ENCODE data around the gene SSH2.

The SSH2 gene

GRCh38 chr17:29771546-29771945, 158.5 kb downstream of the SSH2 start:
- no peak for DNase-seq

DNA sequence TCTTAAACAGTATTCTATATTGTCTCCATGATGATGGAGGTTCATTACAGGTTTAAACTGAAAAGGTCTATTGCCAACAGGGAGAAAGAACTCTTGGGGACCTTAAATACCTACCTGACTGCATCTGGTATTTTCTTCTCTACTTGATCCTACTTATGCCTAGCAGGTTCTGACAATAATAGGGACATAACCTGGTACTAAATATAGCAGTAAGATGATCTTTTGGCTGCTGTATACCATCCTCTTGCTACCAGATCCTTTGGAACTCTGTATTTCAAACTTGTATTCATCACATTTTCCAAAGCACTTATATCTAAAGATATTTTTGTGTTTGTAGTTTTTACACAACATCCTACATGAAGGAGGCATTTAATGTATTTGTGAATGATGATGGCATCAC, 160.8 kb downstream of the SSH2 start:
- DNase-seq = no peak

DNA sequence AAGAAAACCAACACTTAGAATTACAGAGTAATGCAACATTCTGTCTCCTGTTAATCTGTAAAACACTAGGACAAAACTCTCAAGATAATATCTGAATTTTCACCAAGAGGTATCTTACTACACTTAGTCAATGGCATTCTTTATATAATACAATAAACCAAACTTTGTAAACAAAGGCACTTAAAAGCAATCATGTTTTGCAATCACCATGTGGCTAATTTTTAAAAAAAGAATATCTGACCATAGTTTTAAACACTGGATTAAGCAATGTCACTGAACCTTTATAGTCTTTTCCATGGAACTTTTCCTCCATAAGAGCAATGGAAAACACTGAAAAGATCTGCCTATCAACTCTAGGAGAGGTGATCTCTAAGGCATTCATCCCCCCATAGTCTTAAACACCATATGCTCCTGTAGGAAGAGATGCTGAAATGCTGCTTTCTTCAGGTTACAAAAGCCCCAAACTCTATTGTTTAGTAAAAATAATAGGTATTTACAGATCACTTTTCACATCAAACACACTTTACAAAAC, 163.2 kb downstream of the SSH2 start:
- no peak for DNase-seq

- DNase-seq = no peak
These were observed 165.3 kb downstream of the SSH2 start for GRCh38 chr17:29764748-29765147.

GRCh38 chr17:29764217-29764616, 165.8 kb downstream of the SSH2 start:
- DNase-seq = no peak

DNA sequence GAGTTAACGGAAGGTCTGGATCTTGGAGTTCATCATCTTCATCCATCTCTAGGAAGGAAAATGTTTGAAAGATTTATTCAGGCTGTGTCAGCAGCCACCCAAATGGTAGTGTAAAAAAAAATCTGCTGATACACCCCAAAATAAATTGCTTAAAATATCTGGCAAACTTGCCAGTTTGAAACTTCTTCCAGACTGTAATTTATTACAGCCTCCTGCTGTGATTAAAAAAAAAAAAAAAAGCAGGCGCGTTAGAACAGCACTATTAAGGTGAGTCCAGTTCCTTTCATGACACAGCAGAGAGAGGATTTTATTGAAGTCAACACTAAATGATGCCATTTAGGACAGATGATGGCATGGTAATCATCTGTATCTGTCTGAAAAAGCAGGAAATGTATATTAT, 166.8 kb downstream of the SSH2 start:
- DNase-seq = no peak

DNA sequence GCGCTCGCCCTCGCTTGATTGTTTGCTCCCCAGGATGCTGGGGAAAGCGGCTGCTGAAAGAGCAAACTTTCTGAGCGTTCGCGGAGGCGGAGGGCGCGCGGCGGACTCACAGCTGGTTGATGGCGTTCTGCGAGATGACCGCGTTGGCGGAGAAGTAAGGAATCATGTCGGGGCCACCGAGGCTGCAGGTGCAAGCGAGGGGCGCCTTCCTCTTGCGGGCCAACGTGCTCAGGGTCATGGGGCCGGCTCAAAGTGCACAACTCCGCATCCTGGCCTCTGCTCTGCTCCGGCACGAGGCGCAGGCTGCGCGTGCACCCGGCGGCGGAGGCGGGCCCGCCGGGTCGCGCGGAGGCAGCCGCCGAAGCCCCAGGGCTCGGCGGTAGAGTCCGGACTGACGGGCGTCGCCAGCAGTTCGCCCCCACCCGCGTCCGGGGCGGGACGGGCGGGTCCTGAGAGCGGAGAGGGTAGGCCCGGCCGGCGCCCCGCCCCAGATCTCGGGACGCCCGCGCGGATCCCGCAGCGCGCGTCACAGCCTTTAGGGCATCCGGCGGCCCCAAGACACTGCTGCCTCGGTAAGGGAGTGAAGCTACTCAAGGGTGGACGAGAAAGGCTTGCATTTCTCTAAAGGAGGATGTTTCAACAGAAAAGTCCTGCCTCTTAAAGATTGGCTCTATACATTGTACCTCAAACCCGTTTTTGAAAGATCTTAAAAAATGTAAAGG, 168.8 kb downstream of the SSH2 start:
- no peak for DNase-seq

GRCh38 chr17:29760279-29761039, 169.6 kb downstream of the SSH2 start:
- no peak for DNase-seq

- no peak for DNase-seq
These were observed 171.8 kb downstream of the SSH2 start for GRCh38 chr17:29758255-29758654.

GRCh38 chr17:29757788-29758187, 172.2 kb downstream of the SSH2 start:
- no peak for DNase-seq

- no peak for DNase-seq
These were observed 176.1 kb downstream of the SSH2 start for GRCh38 chr17:29753845-29754439.

DNA sequence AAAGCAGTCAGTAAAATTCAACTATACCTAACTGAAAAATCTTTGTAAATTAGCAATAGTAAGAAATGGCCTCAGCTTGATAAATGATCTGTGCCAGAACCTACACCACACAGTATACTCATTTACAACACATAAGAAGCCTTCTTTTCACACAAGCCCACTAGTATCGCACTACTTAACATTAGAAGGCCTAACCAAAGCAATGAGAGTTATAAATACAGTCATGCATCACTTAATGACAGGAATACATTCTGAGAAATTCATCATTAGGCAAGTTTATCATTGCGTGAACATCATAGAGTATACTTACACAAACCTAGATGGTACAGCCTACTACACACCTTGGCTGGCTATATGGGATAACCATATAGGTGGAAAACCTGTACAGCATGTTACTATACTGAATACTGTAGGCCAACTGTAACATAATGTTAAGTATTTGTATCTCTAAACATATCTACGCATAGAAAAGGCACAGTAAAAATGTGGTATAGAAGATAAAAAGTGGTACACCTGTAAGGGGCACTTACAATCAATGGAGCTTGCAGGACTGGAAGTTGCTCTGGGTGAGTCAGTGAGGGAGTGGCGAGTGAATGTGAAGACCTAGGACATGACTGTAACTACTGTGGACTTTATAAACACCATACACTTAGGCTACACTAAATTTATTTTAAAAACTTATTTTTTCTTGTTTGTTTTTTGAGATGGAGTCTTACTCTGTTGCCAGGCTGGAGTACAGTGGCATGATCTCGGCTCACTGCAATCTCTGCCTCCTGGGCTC, 180.8 kb downstream of the SSH2 start:
- DNase-seq = no peak

DNA sequence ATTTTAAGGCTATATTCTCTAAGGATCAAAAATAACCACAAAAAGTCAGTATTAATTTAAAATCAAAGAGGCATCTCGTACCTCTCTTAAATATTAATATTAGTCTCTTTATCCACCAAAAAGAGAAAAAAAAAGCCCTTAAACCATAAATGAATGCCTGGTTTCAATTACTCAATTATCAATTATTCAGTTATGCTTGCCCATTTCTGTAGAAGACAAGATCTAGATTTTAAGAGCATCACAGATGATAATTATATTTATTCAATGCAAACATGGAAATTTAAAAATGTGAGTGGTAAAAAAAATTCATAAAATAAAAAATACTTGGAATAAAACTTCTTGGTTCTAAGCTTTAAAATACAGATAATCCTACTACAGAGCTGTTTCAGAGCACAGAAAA, 181.6 kb downstream of the SSH2 start:
- no peak for DNase-seq

DNA sequence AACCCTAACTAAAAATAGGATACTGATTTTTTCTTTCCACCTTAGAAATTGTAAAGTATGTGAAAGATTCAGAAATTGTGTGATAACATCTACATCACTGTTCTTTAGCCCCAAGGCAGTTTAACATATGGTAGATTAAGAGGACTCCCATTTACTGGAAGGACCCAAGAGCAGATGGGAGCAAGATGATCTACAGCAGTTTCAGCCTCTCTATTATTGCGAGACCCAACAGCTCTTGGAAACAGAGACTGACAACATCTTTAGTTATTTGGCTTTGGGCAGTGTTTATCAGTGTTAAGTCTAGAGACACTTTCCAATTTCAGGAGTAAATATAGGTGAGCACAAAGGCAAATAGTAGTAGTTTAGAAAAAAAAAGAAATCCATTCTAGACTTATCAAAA, 182.4 kb downstream of the SSH2 start:
- DNase-seq = no peak

DNA sequence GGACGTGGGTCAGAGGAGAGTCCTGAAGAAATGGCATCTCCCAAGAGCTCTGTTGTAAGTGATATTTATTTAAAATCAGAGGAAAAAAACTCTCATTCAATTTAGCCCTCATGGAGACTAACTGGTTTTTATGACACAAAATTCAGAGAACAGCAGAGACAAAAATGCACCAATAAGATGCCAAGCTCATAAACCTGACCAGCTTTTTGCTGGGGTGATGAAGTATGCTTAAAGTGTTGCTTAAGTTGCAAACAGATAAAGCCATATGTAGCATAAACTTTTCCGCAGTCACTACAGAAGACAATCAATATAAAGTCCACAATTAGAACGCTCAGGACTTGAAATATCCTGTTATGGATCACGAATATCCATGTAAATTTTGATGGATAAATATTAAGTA, 183.4 kb downstream of the SSH2 start:
- DNase-seq = no peak

DNA sequence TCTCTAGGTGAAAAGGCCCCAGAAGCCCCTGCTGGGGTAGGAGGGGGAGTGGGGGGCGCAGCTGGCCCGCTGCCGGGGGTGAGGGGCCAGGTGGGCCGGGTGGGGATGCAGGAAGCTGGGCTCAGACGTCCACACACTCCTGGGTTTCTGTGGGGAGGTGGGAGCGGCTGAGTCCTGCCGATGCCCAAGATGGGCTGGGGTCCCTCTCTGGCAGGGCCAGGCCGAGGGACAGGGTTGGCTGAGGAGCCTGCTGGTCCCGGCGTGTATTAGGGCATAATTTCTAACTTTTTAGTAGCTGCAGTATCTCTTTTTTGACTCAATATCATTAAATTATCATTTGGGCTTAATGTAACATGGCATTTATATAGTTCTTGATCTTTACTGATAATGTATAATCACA, 185.9 kb downstream of the SSH2 start:
- DNase-seq = no peak

DNA sequence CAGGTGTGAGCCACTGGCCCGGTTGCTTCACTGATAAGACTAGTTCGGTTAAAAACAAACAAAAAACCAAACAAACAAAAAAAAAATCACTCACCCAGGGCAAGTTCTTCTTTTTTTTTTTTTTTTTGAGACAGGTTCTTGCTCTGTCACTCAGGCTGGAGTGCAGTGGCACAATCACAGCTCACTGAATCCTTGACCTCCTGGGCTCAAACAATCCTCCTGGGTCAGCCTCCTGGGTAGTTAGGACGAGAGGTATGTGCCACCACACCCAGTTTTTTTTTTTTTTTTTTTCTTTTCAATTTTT, 187.9 kb downstream of the SSH2 start:
- DNase-seq = no peak

GRCh38 chr17:29740017-29740416, 190.0 kb downstream of the SSH2 start:
- DNase-seq = no peak

DNA sequence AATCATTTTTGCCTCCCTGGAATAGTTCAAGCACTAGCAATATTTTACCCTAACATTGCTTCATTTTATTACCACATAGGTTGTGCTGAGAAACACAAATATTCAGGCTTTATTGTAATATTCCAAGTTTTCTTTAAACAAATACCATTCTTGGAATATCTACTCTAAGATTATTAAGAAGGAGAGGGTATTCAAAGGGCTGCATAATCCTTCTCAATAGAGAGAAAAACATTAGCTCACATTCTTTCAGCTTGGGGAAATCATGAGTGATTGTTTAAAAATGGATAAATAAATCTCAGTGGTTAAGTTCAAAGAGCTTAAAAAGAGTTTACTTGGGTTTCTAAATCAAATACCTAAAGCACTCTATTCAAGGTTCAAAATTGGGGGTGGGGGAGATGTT, 195.4 kb downstream of the SSH2 start:
- no peak for DNase-seq

GRCh38 chr17:29733166-29733565, 196.9 kb downstream of the SSH2 start:
- DNase-seq = no peak

DNA sequence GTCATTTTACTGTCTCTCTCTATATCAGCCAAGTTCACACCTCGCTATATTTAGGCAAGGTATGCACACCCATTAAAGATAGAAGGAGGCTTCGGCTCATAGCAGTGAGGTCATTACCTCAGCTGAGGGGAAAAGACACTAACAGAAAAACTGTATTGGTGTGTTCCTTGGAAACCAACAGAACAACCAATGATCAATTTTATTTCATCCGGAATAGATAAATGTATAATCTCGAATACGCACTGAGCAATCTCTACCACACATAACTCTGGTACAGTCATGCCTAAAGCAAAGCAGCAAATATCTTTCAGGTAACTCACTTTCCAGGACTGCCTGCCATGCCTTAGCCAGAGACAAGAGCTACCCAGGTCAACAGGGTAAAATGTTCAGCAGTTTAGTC, 197.4 kb downstream of the SSH2 start:
- no peak for DNase-seq

- no peak for DNase-seq
These were observed 197.8 kb downstream of the SSH2 start for GRCh38 chr17:29732209-29732608.

- DNase-seq = no peak
These were observed 198.5 kb downstream of the SSH2 start for GRCh38 chr17:29731589-29731929.

- no peak for DNase-seq
These were observed 201.5 kb downstream of the SSH2 start for GRCh38 chr17:29728490-29728889.
